ENCODE data around the gene CCDC124.

DNA sequence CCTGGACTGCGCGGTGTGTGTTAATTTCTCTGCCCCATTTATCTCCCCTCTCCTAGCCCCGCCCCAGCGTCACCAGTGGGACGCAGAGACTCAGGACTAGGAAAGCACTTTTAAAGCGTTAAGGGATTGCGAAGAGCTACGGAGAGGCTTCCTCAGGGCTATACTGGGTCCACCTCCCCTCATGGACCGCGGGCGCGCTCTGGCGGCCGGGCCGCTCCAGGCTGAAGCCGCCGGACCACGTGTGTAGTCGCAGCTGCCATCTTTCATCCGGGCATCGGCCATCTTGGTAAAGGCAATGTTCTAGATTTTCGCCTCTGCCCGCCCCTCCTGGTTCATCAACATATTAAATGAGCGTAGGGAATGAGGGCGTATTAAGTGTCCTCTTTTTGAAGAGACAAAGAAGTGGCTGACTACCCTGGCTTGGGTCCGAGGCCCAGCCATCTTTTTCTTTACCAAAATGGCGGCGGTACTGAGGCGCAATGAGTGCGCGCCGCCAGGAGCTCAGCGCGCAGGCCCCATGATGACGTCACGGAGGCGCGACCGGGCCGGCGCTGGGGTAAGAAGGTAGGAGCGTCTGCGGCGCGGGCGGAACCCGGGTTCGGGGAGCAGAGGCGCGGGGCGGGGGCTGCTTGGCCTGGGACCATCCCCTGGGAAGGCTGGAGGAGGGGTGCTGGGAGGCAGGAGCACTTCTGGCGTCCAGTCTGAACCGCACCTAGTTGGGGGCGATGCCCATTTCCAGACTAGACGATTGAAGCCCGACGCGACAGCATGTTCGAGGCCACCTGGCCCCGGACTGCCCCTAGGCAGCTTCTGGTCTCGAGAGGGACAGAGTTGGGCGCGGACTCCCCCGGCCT, at the start of gene CCDC124:
- TF ChIP-seq, protein P1, sequence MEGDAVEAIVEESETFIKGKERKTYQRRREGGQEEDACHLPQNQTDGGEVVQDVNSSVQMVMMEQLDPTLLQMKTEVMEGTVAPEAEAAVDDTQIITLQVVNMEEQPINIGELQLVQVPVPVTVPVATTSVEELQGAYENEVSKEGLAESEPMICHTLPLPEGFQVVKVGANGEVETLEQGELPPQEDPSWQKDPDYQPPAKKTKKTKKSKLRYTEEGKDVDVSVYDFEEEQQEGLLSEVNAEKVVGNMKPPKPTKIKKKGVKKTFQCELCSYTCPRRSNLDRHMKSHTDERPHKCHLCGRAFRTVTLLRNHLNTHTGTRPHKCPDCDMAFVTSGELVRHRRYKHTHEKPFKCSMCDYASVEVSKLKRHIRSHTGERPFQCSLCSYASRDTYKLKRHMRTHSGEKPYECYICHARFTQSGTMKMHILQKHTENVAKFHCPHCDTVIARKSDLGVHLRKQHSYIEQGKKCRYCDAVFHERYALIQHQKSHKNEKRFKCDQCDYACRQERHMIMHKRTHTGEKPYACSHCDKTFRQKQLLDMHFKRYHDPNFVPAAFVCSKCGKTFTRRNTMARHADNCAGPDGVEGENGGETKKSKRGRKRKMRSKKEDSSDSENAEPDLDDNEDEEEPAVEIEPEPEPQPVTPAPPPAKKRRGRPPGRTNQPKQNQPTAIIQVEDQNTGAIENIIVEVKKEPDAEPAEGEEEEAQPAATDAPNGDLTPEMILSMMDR (conservative IDR thresholded peaks at IDR 0.05 in 1 of 2, IDR thresholded peaks at IDR 0.05 in 1 of 2; ENCODE audit: low read depth in 1 of 2, low read length in 2 of 2), result peak; percentile 86 to 87
- TF ChIP-seq EZH2 (IDR thresholded peaks at IDR 0.05; ENCODE audit: low read length, missing control alignments), result no peak

Data from fibroblast of lung (primary cell).